ENCODE measurements around the gene OLFML2A. TPM values are rescaled to one million over a fixed set of nuclear protein-coding genes. Genes with fewer than 3 reads are reported as not detected.
"Not testable (repeated sequence)": the region's sequence is repeated elsewhere in the genome, so short reads cannot be mapped to it uniquely, and the experiment has no call there.

OLFML2A gene
- total RNA-seq (2022) (0.88 and 0.99 TPM in 2 replicates), Bru-seq, nascent RNA (percentile 12 among the genes with signal in this experiment), BruChase-seq, experiment 1, labeled RNA remaining after a 6-hour chase (percentile 23 among the genes with signal in this experiment), BruChase-seq, experiment 2, labeled RNA remaining after a 2-hour chase (percentile 17 among the genes with signal in this experiment)
- long read RNA-seq: 0 reads

DNA sequence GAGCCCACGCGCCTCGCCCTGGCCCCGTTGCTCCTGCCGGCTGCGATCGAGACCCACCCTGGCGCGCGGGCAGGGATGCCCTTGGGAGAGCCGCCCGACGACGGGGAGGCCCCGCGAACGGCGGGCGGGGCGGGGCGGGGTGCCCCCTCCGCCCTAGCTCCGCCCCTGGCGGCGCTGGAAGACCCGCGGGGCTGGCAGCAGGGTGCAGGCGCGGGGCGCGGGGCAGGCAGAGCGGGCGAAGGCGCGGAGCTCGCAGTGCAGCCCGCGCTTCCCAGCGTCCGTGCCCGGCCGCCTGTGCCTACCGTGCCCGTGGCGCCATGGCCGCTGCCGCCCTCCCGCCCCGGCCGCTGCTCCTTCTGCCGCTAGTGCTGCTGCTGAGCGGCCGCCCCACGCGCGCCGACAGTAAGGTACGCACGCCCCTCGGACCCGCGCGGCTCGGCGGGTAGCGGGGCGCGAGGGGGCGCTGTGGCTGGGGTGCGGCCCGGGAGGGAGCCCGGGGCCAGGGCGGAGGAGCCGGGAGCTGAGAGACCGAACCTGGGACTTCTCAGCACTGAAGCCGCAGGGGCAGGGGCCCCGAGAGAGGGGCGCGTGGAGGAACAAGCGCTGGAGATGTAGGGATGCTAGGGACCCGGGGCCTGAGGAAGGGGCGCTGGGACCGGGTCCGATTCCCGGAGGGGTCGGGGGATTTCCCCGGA is at the start of gene OLFML2A:
OLFML2A (plus strand) TSS at position 180 of the 695 bp plus-strand sequence; CDS start at position 318, 138 bp downstream.
- H3K27me3 Mint-ChIP-seq (ENCODE audit: unreplicated experiment): peaks cover 8% of the 10 kb centered on the region
- peak within 1 kb of the TSS; percentile 63 for H3K4me3 Mint-ChIP-seq (ENCODE audit: low read depth, unreplicated experiment)
- BruUV-seq (replicated peaks): no TSS peak
- peaks cover 8% of the 10 kb centered on the region for H3K36me3 Mint-ChIP-seq (ENCODE audit: insufficient read depth, unreplicated experiment)
- DNase-seq: peak; percentile 29
- intact Hi-C loops (cut with micrococcal nuclease; ENCODE audit: unreplicated experiment): no loop called here
- CTCF ChIA-PET: interaction anchor here (0.6 to 1.0 kb wide), 6 partner anchors 42 to 950 kb away, joined by 3 to 7 read pairs (median 3); partner anchors contain the start of gene WDR38
- TF ChIP-seq, protein P1, sequence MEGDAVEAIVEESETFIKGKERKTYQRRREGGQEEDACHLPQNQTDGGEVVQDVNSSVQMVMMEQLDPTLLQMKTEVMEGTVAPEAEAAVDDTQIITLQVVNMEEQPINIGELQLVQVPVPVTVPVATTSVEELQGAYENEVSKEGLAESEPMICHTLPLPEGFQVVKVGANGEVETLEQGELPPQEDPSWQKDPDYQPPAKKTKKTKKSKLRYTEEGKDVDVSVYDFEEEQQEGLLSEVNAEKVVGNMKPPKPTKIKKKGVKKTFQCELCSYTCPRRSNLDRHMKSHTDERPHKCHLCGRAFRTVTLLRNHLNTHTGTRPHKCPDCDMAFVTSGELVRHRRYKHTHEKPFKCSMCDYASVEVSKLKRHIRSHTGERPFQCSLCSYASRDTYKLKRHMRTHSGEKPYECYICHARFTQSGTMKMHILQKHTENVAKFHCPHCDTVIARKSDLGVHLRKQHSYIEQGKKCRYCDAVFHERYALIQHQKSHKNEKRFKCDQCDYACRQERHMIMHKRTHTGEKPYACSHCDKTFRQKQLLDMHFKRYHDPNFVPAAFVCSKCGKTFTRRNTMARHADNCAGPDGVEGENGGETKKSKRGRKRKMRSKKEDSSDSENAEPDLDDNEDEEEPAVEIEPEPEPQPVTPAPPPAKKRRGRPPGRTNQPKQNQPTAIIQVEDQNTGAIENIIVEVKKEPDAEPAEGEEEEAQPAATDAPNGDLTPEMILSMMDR (IDR thresholded peaks at IDR 0.05; ENCODE audit: unreplicated experiment): peak; percentile 37
- no peak within 1 kb of the TSS for H3K27ac Mint-ChIP-seq (ENCODE audit: unreplicated experiment)
- no peaks in the 10 kb centered on the region for H3K9me3 Mint-ChIP-seq (ENCODE audit: low read depth, unreplicated experiment)
- peaks cover 25% of the 10 kb centered on the region for H3K4me1 Mint-ChIP-seq (ENCODE audit: low read depth, unreplicated experiment)

DNA sequence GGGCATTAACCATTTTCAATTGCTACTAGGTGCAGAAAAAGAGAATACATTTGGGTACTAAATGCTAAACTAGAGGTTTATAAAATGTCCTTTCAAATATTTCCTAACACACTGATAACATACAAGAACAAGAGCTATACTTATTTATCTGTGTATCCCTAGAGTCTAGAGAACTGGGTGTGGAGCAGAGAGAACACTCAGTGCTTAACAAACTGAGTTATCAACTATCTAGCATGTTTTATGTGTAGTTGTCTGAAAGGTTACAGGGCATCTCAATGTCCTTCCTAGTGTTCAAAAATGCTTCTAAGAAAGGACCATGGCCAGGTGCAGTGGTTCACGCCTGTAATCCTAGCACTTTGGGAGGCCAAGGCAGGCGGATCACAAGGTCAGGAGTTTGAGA is 46.2 kb upstream of the OLFML2A start:
- Mint-ChIP-seq H3K36me3 (ENCODE audit: insufficient read depth, unreplicated experiment) (peaks cover 8% of the 10 kb centered on the region), H3K4me1 (ENCODE audit: low read depth, unreplicated experiment) (peaks cover 20% of the 10 kb centered on the region), H3K9me3 (ENCODE audit: low read depth, unreplicated experiment) (no peaks in the 10 kb centered on the region), H3K4me3 (ENCODE audit: low read depth, unreplicated experiment) (no peak overlapping the region), H3K27ac (ENCODE audit: unreplicated experiment) (no peak overlapping the region), H3K27me3 (ENCODE audit: unreplicated experiment) (no peaks in the 10 kb centered on the region)
- no peak for DNase-seq
- TF ChIP-seq, protein P1 (IDR thresholded peaks at IDR 0.05; ENCODE audit: unreplicated experiment): no peak
- no TSS peak for BruUV-seq (replicated peaks)
- intact Hi-C loops (cut with micrococcal nuclease; ENCODE audit: unreplicated experiment): loop anchor here (5.0 kb wide), 1 partner anchor 37 kb away; no protein-coding TSS in a partner anchor
- CTCF ChIA-PET: interaction anchor here (0.8 kb wide), 1 partner anchor 85 kb away, joined by 3 read pairs; no protein-coding TSS in a partner anchor

DNA sequence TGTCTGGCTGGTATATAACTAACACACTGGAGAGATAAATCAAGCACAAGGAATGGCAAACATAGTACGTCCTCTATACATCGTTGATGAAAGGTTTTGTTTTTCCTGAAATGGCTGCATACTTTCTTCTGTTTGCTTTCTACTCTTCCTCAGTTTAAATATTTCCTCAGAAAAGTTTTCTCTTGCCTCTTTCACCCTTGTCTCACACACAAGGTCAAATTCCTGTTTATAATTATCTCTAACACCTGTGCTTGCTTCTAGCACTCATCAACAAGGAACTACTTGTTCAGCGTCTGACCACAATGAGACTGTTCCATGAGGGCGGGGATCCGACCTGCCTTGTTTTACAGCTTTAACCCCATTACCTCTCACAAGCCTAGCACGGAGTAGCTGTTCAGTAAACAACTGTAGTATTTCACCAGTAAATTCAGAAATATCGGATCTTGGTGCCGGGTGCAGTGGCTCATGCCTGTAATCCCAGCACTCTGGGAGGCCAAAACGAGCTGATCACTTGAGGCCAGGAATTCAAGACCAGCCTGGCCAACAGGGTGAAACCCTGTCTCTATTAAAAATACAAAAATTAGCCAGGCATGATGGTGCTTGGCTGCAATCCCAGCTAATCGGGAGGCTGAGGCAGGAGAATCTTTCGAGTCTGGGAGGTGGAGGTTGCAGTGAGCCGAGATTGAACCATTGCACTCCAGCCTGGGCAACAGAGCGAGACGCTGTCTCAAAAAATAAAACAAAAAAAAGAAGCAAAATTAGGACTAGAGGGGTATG is 42.8 kb upstream of the OLFML2A start:
- CTCF ChIA-PET: interaction anchor here (0.6 to 2.4 kb wide), 4 partner anchors 9 to 428 kb away, joined by 3 to 8 read pairs (median 4); no protein-coding TSS in a partner anchor
- H3K4me1 Mint-ChIP-seq (ENCODE audit: low read depth, unreplicated experiment): peaks cover 25% of the 10 kb centered on the region
- peaks cover 8% of the 10 kb centered on the region for H3K36me3 Mint-ChIP-seq (ENCODE audit: insufficient read depth, unreplicated experiment)
- no peaks in the 10 kb centered on the region for H3K9me3 Mint-ChIP-seq (ENCODE audit: low read depth, unreplicated experiment)
- TF ChIP-seq, protein P1 (IDR thresholded peaks at IDR 0.05; ENCODE audit: unreplicated experiment): no peak
- BruUV-seq (replicated peaks): no TSS peak
- no peaks in the 10 kb centered on the region for H3K27me3 Mint-ChIP-seq (ENCODE audit: unreplicated experiment)
- intact Hi-C loops (cut with micrococcal nuclease; ENCODE audit: unreplicated experiment): loop anchor here (5.0 kb wide), 1 partner anchor 33 kb away; no protein-coding TSS in a partner anchor
- peak; percentile 55 for DNase-seq
- H3K4me3 Mint-ChIP-seq (ENCODE audit: low read depth, unreplicated experiment): peak overlapping the region; percentile 51
- H3K27ac Mint-ChIP-seq (ENCODE audit: unreplicated experiment): peak overlapping the region; percentile 40

DNA sequence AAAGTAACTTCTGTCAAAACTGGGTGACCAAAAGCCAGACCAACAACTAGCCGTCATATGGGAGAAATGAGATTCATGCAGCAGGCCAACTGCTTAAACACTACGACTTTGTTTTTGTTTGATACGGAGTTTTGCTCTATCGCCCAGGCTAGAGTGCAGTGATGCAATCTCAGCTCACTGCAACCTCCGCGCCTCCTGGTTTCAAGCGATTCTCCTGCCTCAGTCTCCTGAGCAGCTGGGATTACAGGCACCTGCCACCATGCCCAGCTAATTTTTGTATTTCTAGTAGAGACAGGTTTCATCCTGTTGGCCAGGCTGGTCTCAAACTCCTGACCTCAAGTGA is 42.2 kb upstream of the OLFML2A start:
- Mint-ChIP-seq H3K4me1 (ENCODE audit: low read depth, unreplicated experiment) (peaks cover 25% of the 10 kb centered on the region), H3K27ac (ENCODE audit: unreplicated experiment) (peak overlapping the region; percentile 51), H3K4me3 (ENCODE audit: low read depth, unreplicated experiment) (peak overlapping the region; percentile 36)
- intact Hi-C loops (cut with micrococcal nuclease; ENCODE audit: unreplicated experiment): loop anchor here (5.0 kb wide), 1 partner anchor 33 kb away; no protein-coding TSS in a partner anchor
- CTCF ChIA-PET: interaction anchor here (0.6 to 2.4 kb wide), 4 partner anchors 8 to 427 kb away, joined by 3 to 8 read pairs (median 4); no protein-coding TSS in a partner anchor
- H3K36me3 Mint-ChIP-seq (ENCODE audit: insufficient read depth, unreplicated experiment); H3K27me3 Mint-ChIP-seq (ENCODE audit: unreplicated experiment); H3K9me3 Mint-ChIP-seq (ENCODE audit: low read depth, unreplicated experiment); DNase-seq; BruUV-seq (replicated peaks): not testable (repeated sequence)

Data from Calu3 (cell line).